Tibial nerve (tissue), 4 donors: ENCODE measurements around the gene LBH. TPM values are rescaled to one million over a fixed set of nuclear protein-coding genes. Genes with fewer than 3 reads are reported as not detected.

Experiments used
- DNase-seq, 2 donors: peaks; one replicate each; pipeline ENCODE4 v3.0.0-alpha.2; 2019; ENCODE audit warnings: low spot score in 2 of 2
- H3K27ac ChIP-seq, 4 donors: fragments of 200-600 bp; sonication (generic) in 3 of 4; one replicate each; pipeline ENCODE4 v1.5.1; 2017 to 2019; ENCODE audit warnings: mild to moderate bottlenecking in 1 of 4
- H3K27me3 ChIP-seq, 2 donors: fragments of 200-600 bp; sonication (generic) in 1 of 2; one replicate each; pipeline versions ENCODE4 v1.5.1 to v1.6.0; 2017 to 2019
- H3K36me3 ChIP-seq, 3 donors: fragments of 200-600 bp; sonication (generic); one replicate each; pipeline ENCODE4 v1.5.1; 2018 to 2019
- H3K4me1 ChIP-seq, 4 donors: fragments of 200-600 bp; sonication (generic) in 3 of 4; one replicate each; pipeline ENCODE4 v1.5.1; 2017 to 2019
- H3K4me3 ChIP-seq, 4 donors: fragments of 200-600 bp; sonication (generic) in 3 of 4; one replicate each; pipeline ENCODE4 v1.5.1; 2017 to 2019; ENCODE audit warnings: mild to moderate bottlenecking in 1 of 4, moderate library complexity in 1 of 4
- H3K9me3 ChIP-seq, 4 donors: fragments of 200-600 bp; sonication (generic) in 3 of 4; one replicate each; pipeline ENCODE4 v1.5.1; 2017 to 2019
- EP300 ChIP-seq, 2 donors: sonication (generic); formaldehyde crosslinking; IDR thresholded peaks; one replicate each; pipeline ENCODE4 v1.6.1; 2017; ENCODE audit warnings: antibody characterized with exemption in 2 of 2, mild to moderate bottlenecking in 1 of 2
- POLR2A ChIP-seq, 2 donors: fragments of 450-650 bp; IDR thresholded peaks; one replicate each; pipeline ENCODE4 v1.6.1; 2017; ENCODE audit warnings: antibody characterized with exemption in 2 of 2, mild to moderate bottlenecking in 2 of 2, moderate library complexity in 2 of 2
- WGBS, 2 donors: methylation state at CpG; one replicate each; pipeline ENCODE4 v1.1.5; 2018; 5-methylcytosine and 5-hydroxymethylcytosine counted together
- total RNA-seq, 4 donors: library from RNA; depleted of rRNA; stranded (reverse); fragments of >200 nt; gene quantifications; one replicate each; pipeline ENCODE4 v1.1.0, GENCODE V29; 2016
- TF ChIP-seq, protein P1 (sequence below), 5 experiments: fragments of 200-600 bp in 3 of 5; fragments of 450-650 bp in 2 of 5; sonication (generic) in 3 of 5; IDR thresholded peaks; one replicate each; pipeline ENCODE4 v1.5.1; 2016 to 2019; ENCODE audit warnings: antibody characterized with exemption in 5 of 5, mild to moderate bottlenecking in 3 of 5, moderate library complexity in 2 of 5

Gene LBH
- total RNA-seq, 4 donors from 2014 or later: 12.7 to 31.6 (median 21.5) TPM

DNA sequence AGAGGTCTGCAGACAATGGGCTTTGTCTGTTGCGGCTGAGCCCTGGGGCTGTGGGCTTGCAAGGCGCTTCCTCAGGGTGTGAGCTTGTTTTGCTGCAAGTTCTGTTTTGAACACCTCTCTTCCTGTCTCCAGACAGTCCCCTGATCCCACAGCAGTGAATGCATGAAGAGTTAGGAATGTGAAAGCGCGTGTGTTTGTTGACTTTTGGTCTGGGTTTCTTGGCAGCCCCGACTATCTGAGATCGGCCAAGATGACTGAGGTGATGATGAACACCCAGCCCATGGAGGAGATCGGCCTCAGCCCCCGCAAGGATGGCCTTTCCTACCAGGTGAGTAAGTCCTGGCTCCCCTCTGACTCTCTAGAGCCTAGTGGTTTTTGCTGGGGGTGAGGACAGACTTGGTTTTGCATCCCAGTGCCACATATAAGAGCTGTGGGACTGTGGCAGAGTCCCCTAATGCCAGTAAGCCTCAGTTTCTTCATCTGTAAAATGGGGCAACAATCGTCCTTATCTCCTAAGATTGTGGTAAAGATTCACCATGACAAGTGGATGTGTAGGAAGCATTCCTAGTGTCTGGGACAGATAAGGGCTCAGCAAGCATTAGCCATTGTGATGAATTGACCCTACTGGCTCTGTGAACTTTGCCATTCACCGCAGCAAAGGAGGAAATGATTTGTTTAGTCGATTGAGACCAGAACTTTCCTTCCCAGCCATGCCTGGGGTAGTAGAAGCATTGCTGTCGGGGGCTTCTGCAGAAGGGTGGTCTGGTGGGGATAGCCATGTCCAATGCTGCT is 3.0 kb downstream of the LBH start:
- Histone ChIP-seq H3K27me3 (peaks cover 0 to 4% of the 10 kb centered on the region in 2 donors), H3K4me1 (peaks cover 0 to 46% (median 15%) of the 10 kb centered on the region in 4 donors)
- DNase-seq: peak; percentile 30 to 45

DNA sequence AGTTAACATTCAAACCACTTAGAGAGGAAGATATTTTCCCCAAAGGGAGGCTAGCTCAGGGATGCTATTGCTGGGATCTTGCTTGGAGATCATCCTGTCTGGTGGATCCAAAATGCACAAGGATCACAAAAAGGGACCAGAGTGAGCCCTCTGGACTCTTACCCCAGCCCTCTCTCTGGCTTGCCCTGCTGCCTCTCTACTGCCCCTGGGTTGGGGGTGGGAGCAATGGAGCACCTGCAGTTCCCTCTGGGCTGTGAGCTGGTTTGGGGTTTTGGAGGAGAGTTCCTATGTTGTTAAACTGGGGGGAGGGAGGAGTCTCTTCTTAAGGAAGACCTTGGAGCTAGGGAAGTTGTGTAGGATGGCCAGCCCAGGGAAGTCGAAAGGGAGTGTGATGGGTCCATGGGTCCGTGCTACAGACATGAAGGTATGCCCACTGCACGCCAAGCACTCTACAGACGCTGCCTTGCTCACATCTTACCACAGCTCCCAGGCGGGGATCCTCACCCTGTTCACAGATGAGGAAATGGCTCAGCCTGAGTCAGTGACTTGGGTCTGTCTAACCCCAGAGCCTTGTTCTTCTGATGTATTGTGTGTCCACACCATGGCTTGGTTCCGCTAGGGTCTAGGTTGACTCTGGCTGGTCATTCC is 3.8 kb downstream of the LBH start:
- peak overlapping the region in 1 of 4 donors; percentile 6 for H3K4me3 ChIP-seq
- peaks cover 0 to 54% (median 18%) of the 10 kb centered on the region in 4 donors for H3K4me1 ChIP-seq
- no peak for DNase-seq
- H3K9me3 ChIP-seq: peaks cover 0 to 4% (median 0%) of the 10 kb centered on the region in 4 donors
- WGBS, 2 donors: 88 to 100% methylated on average over 6 of the region's 6 CpGs
- peaks cover 0 to 18% (median 0%) of the 10 kb centered on the region in 3 donors for H3K36me3 ChIP-seq
- TF ChIP-seq, protein P1, sequence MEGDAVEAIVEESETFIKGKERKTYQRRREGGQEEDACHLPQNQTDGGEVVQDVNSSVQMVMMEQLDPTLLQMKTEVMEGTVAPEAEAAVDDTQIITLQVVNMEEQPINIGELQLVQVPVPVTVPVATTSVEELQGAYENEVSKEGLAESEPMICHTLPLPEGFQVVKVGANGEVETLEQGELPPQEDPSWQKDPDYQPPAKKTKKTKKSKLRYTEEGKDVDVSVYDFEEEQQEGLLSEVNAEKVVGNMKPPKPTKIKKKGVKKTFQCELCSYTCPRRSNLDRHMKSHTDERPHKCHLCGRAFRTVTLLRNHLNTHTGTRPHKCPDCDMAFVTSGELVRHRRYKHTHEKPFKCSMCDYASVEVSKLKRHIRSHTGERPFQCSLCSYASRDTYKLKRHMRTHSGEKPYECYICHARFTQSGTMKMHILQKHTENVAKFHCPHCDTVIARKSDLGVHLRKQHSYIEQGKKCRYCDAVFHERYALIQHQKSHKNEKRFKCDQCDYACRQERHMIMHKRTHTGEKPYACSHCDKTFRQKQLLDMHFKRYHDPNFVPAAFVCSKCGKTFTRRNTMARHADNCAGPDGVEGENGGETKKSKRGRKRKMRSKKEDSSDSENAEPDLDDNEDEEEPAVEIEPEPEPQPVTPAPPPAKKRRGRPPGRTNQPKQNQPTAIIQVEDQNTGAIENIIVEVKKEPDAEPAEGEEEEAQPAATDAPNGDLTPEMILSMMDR (IDR thresholded peaks at IDR 0.05): no peak
- TF ChIP-seq EP300 (IDR thresholded peaks at IDR 0.05) (no peak), POLR2A (IDR thresholded peaks at IDR 0.05) (no peak)
- peaks cover 0 to 4% of the 10 kb centered on the region in 2 donors for H3K27me3 ChIP-seq
- peak overlapping the region in 1 of 4 donors; percentile 16 for H3K27ac ChIP-seq

More for the DNA sequence above, 3.0 kb downstream of the LBH start:
- peak in 1 of 2 donors; percentile 42 for TF ChIP-seq EP300 (IDR thresholded peaks at IDR 0.05)
- TF ChIP-seq POLR2A (IDR thresholded peaks at IDR 0.05): no peak
- Histone ChIP-seq H3K36me3 (peaks cover 0 to 18% (median 0%) of the 10 kb centered on the region in 3 donors), H3K4me3 (peak overlapping the region in 2 of 4 donors; percentile 6 to 67), H3K27ac (no peak overlapping the region), H3K9me3 (peaks cover 0 to 4% (median 0%) of the 10 kb centered on the region in 4 donors)
- WGBS, 2 donors: 56 to 74% methylated on average over 12 of the region's 12 CpGs

DNA sequence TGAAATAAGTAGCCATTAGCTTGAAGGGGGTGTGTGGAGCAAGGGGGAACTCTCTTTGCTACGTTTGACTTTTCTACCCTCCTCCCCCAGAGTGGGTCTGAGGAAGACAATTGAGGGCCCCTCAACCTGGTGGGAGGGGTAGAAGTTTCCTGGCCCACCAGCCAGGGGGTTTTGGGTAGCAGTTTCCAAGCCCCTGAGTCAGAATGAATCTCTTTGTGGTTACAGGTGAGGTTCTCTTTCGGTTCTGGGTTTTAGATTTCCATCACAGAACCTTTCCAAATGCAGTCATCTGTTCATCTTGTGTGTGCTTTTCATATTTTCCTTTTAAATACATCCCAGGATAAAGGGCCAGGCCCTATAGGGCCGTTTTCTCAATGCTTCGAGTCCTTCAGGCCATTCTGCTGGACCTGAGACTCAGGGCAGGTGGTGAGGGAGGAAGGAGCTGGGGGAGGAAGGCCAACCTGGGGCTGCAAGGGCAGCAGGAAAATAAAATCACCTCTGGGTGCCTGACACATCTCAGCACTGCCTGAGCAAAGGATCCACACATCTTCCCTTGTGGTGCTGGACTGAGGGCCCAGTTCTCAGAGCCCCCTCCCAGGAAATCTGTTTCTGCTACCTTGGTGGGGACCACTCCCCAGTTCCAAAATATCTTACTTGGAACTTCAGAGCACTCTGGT is 4.7 kb downstream of the LBH start:
- DNase-seq: no peak
- no peak overlapping the region for H3K4me3 ChIP-seq
- 79 to 94% methylated on average over 4 of the region's 4 CpGs for WGBS, 2 donors
- peaks cover 0 to 4% (median 0%) of the 10 kb centered on the region in 4 donors for H3K9me3 ChIP-seq
- peaks cover 0 to 18% (median 0%) of the 10 kb centered on the region in 3 donors for H3K36me3 ChIP-seq
- H3K27me3 ChIP-seq: peaks cover 0 to 4% of the 10 kb centered on the region in 2 donors
- H3K4me1 ChIP-seq: peaks cover 0 to 51% (median 15%) of the 10 kb centered on the region in 4 donors
- no peak for TF ChIP-seq POLR2A (IDR thresholded peaks at IDR 0.05)
- TF ChIP-seq, protein P1 (IDR thresholded peaks at IDR 0.05): no peak
- no peak for TF ChIP-seq EP300 (IDR thresholded peaks at IDR 0.05)
- peak overlapping the region in 1 of 4 donors; percentile 16 for H3K27ac ChIP-seq

DNA sequence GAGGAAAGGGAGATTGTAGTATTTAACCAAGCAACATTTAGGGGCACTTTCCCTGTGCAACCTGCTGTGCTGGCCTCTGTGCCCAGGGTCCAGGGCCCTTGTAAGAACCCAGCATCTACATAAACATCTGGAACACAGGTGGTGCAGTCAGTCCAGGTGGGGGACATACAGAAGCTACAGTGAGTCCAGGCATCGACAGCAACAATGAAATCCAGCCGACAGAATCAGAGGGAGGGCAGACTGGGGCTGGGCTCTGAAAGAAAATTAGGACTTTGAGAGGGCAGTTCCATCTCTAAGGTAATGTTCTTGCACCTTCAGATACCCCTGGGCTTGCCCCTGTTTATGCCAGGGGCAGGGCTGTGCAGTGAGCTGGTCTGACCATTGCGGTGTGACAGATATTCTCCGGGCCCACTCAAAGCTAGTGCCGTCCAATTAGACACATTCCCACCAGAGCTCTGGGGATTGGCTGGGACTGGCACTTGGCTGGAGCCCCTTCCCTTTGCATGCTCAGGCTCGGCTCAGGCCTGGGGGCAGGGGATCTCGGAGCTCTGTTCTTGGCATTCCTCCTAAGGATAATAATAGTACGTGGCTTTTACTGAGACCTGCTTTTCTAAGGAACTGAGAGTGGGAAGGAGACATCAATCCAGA is 5.4 kb downstream of the LBH start:
- no peak for DNase-seq

DNA sequence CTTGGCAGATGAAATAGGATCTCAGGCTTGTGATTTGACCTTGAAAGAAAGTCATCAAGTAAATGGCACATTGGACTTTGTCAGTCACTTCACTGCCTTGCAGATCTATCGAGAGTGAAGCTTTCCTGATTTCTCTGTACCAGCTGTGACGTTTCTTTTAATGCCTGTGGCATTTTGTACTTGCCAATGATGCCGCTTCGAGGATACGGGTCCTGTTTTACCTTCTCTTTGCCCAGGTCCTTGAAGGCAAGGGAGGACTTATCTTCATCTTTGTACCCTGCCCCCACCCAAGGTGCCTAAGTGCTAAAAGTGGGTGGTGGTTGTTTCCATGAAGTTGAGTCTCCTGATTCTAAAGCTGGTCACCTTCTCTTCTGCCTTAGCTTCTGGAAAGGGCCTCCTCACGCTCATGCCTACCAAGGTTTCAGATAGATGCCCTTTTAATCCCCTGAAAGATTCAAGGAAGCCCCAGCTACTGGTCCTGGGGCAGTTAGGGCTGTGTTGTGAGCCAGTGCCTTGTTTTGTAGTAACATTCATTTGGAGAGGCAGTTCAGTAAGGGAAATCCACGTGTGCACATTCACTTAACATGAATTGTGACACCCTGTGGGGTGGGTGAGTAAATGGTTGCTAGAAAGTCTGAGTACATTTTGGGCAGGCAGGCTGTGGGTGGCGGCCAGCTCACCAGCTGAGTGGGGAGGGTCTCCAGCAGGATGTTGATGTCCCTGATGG is 6.1 kb downstream of the LBH start:
- H3K27ac ChIP-seq: peak overlapping the region in 3 of 4 donors; percentile 15 to 65 (median 17)
- peaks cover 0 to 18% (median 0%) of the 10 kb centered on the region in 3 donors for H3K36me3 ChIP-seq
- no peak overlapping the region for H3K4me3 ChIP-seq
- H3K9me3 ChIP-seq: peaks cover 0 to 4% (median 0%) of the 10 kb centered on the region in 4 donors
- no peak for TF ChIP-seq EP300 (IDR thresholded peaks at IDR 0.05)
- TF ChIP-seq, protein P1 (IDR thresholded peaks at IDR 0.05): no peak
- no peak for TF ChIP-seq POLR2A (IDR thresholded peaks at IDR 0.05)
- H3K4me1 ChIP-seq: peaks cover 0 to 41% (median 15%) of the 10 kb centered on the region in 4 donors
- no peak for DNase-seq
- peaks cover 0 to 3% of the 10 kb centered on the region in 2 donors for H3K27me3 ChIP-seq
- WGBS, 2 donors: 86 to 88% methylated on average over 8 of the region's 8 CpGs

More for the DNA sequence above, 5.4 kb downstream of the LBH start:
- no peak overlapping the region for H3K4me3 ChIP-seq
- WGBS, 2 donors: 50 to 82% methylated on average over 4 to 8 of the region's 8 CpGs
- peaks cover 0 to 4% of the 10 kb centered on the region in 2 donors for H3K27me3 ChIP-seq
- peaks cover 0 to 4% (median 0%) of the 10 kb centered on the region in 4 donors for H3K9me3 ChIP-seq
- peaks cover 0 to 47% (median 15%) of the 10 kb centered on the region in 4 donors for H3K4me1 ChIP-seq
- H3K36me3 ChIP-seq: peaks cover 0 to 18% (median 0%) of the 10 kb centered on the region in 3 donors
- H3K27ac ChIP-seq: peak overlapping the region in 2 of 4 donors; percentile 15
- no peak for TF ChIP-seq POLR2A (IDR thresholded peaks at IDR 0.05)
- TF ChIP-seq EP300 (IDR thresholded peaks at IDR 0.05): no peak
